Trophoblast cell (in vitro differentiated cells and primary cell): ENCODE data around the gene PRICKLE1.

Experiments used
- DNase-seq, 2 donors: peaks; one replicate each; pipeline ENCODE4 v3.0.0-alpha.2; 2016
- H2AFZ ChIP-seq: 2 replicates; pipeline ENCODE4 v1.6.1; 2013; ENCODE audit warnings: low read length, moderate library complexity, mild to moderate bottlenecking; ENCODE audit not compliant: insufficient read depth, poor library complexity
- H2AK5ac ChIP-seq: 2 replicates; pipeline ENCODE4 v1.6.1; 2013; ENCODE audit warnings: mild to moderate bottlenecking, low read length
- H2BK120ac ChIP-seq: 2 replicates; pipeline ENCODE4 v1.6.1; 2013; ENCODE audit warnings: low read length, mild to moderate bottlenecking, moderate library complexity; ENCODE audit not compliant: insufficient read depth, poor library complexity
- H2BK12ac ChIP-seq: 2 replicates; pipeline ENCODE4 v1.6.1; 2013; ENCODE audit warnings: mild to moderate bottlenecking, low read length, moderate library complexity
- H2BK5ac ChIP-seq: 2 replicates; pipeline ENCODE4 v1.6.1; 2013; ENCODE audit warnings: low read length, low read depth, moderate library complexity, mild to moderate bottlenecking; ENCODE audit not compliant: poor library complexity
- H3K14ac ChIP-seq: 2 replicates; pipeline ENCODE4 v1.6.1; 2013; ENCODE audit warnings: mild to moderate bottlenecking, low read length
- H3K18ac ChIP-seq: 2 replicates; pipeline ENCODE4 v1.6.1; 2013; ENCODE audit warnings: mild to moderate bottlenecking, low read length
- H3K23ac ChIP-seq: 2 replicates; pipeline ENCODE4 v1.6.1; 2013; ENCODE audit warnings: low read length
- H3K27ac ChIP-seq: 2 replicates; pipeline ENCODE4 v1.5.1; 2013; ENCODE audit warnings: low read depth, mild to moderate bottlenecking, inconsistent platforms, low read length, moderate library complexity
- H3K27me3 ChIP-seq: 2 replicates; pipeline ENCODE4 v1.6.1; 2013; ENCODE audit warnings: inconsistent platforms, mild to moderate bottlenecking, low read length, moderate library complexity; ENCODE audit not compliant: insufficient read depth
- H3K36me3 ChIP-seq, 2 experiments: 1 replicate in 1 of 2; 2 replicates in 1 of 2; pipeline ENCODE4 v1.6.1; 2013; ENCODE audit warnings: low read length in 2 of 2, mild to moderate bottlenecking in 2 of 2, moderate library complexity in 1 of 2; ENCODE audit not compliant: insufficient read depth in 2 of 2, control insufficient read depth in 1 of 2
- H3K4ac ChIP-seq: 2 replicates; pipeline ENCODE4 v1.6.1; 2013; ENCODE audit warnings: low read depth, mild to moderate bottlenecking, low read length, moderate library complexity
- H3K4me1 ChIP-seq, 2 experiments: 1 replicate in 1 of 2; 2 replicates in 1 of 2; pipeline ENCODE4 v1.6.1; 2013; ENCODE audit warnings: low read length in 2 of 2, mild to moderate bottlenecking in 2 of 2, moderate library complexity in 1 of 2; ENCODE audit not compliant: insufficient read depth in 2 of 2, control insufficient read depth in 1 of 2
- H3K4me2 ChIP-seq: 2 replicates; pipeline ENCODE4 v1.6.1; 2013; ENCODE audit warnings: inconsistent platforms, mild to moderate bottlenecking, low read length, moderate library complexity
- H3K4me3 ChIP-seq: 2 replicates; pipeline ENCODE4 v1.5.1; 2013; ENCODE audit warnings: mild to moderate bottlenecking, low read depth, low read length, inconsistent platforms
- H3K79me1 ChIP-seq: one replicate; pipeline ENCODE4 v1.6.1; 2013; ENCODE audit warnings: low read length
- H3K79me2 ChIP-seq: 2 replicates; pipeline ENCODE4 v1.6.1; 2013; ENCODE audit warnings: low read length, mild to moderate bottlenecking; ENCODE audit not compliant: control insufficient read depth, insufficient read depth, poor library complexity
- H3K9ac ChIP-seq: 2 replicates; pipeline ENCODE4 v1.6.1; 2013; ENCODE audit warnings: mild to moderate bottlenecking, low read length
- H3K9me3 ChIP-seq: 2 replicates; pipeline ENCODE4 v1.6.1; 2013; ENCODE audit warnings: low read depth, mild to moderate bottlenecking, control low read depth, inconsistent platforms, low read length; ENCODE audit not compliant: insufficient read depth
- H4K12ac ChIP-seq: 2 replicates; pipeline ENCODE4 v1.6.1; 2013; ENCODE audit warnings: low read depth, mild to moderate bottlenecking, low read length, moderate library complexity
- H4K8ac ChIP-seq: 2 replicates; pipeline ENCODE4 v1.6.1; 2013; ENCODE audit warnings: low read depth, mild to moderate bottlenecking, low read length, moderate library complexity
- H4K91ac ChIP-seq: one replicate; pipeline ENCODE4 v1.6.1; 2013; ENCODE audit warnings: low read depth, mild to moderate bottlenecking, low read length, moderate library complexity
- WGBS: extraction: QIAGEN DNeasy Blood & Tissue Kit; methylation state at CpG from one replicate; pipeline ENCODE4 v1.1.7; 2013; ENCODE audit warnings: missing lambda C conversion rate; ENCODE audit not compliant: insufficient read length, insufficient coverage; ENCODE audit errors: extremely low coverage; 5-methylcytosine and 5-hydroxymethylcytosine counted together

PRICKLE1 gene

DNA sequence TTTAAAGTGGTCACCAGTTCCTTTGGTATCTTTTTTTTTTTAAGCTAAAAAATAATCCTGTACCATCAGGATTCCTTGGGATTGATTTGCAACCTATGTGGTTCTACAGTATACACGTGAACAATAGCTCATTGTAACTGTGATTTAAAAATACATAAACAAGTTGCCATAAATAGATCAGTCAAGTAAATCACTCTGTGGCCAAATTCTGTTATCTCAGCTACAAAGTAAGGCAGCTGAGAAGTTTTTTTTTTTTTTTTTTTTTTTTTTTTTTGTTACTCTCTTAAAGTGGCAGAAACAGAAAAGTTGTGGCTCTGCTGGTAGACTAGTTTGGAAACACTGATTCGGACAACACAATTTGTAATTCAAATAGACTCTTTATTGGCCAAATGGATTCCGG, 104.5 kb downstream of the PRICKLE1 start:
- no CpG with 5 or more reads among the region's 3 CpGs for WGBS
- Histone ChIP-seq H3K4ac (no peak overlapping the region), H3K79me1 (peaks cover 8% of the 10 kb centered on the region), H2BK12ac (no peak overlapping the region), H3K36me3 (no peaks in the 10 kb centered on the region), H3K9ac (no peak overlapping the region), H3K9me3 (no peaks in the 10 kb centered on the region), H3K4me3 (no peak overlapping the region), H2BK120ac (no peak overlapping the region), H4K12ac (no peak overlapping the region), H4K8ac (no peak overlapping the region), H3K79me2 (peaks cover 8% of the 10 kb centered on the region), H2AFZ (no peak overlapping the region), H4K91ac (no peak overlapping the region), H3K18ac (no peak overlapping the region), H3K14ac (no peak overlapping the region), H3K27me3 (peaks cover 10% of the 10 kb centered on the region), H2BK5ac (no peak overlapping the region), H3K23ac (no peak overlapping the region), H3K4me1 (peaks cover 0 to 3% of the 10 kb centered on the region in 2 experiments), H3K4me2 (no peak overlapping the region), H3K27ac (no peak overlapping the region), H2AK5ac (no peak overlapping the region)
- DNase-seq, result no peak

DNA sequence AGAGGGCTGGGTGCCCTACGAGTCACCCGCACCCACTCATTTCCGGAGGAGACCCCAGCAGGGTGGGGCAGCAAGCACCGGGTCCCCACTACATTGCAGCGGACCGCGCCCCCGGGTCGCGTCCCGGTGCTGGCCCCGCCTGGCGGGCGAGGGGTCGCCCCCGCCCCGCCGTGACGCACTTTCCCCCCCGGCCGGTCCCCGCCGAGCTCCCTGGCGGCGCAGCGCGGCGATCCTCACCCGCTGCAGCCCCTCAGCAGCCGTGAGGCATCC, 106.1 kb downstream of the PRICKLE1 start:
- Histone ChIP-seq H3K4me2 (peak overlapping the region; percentile 97), H2BK120ac (peak overlapping the region; percentile 85), H2BK5ac (peak overlapping the region; percentile 28), H2AK5ac (no peak overlapping the region), H3K23ac (no peak overlapping the region), H4K91ac (peak overlapping the region; percentile 63), H3K79me1 (peaks cover 8% of the 10 kb centered on the region), H4K12ac (peak overlapping the region; percentile 65), H3K9me3 (no peaks in the 10 kb centered on the region), H3K4me1 (peaks cover 0 to 3% of the 10 kb centered on the region in 2 experiments), H3K27me3 (peaks cover 10% of the 10 kb centered on the region), H3K4me3 (peak overlapping the region; percentile 80), H3K4ac (peak overlapping the region; percentile 64), H3K27ac (peak overlapping the region; percentile 60), H3K14ac (peak overlapping the region; percentile 67), H3K9ac (peak overlapping the region; percentile 84), H3K79me2 (peaks cover 8% of the 10 kb centered on the region), H2BK12ac (peak overlapping the region; percentile 59), H3K18ac (peak overlapping the region; percentile 83), H2AFZ (peak overlapping the region; percentile 67), H4K8ac (peak overlapping the region; percentile 87), H3K36me3 (no peaks in the 10 kb centered on the region)
- WGBS, result no CpG with 5 or more reads among the region's 30 CpGs
- DNase-seq, result no peak

DNA sequence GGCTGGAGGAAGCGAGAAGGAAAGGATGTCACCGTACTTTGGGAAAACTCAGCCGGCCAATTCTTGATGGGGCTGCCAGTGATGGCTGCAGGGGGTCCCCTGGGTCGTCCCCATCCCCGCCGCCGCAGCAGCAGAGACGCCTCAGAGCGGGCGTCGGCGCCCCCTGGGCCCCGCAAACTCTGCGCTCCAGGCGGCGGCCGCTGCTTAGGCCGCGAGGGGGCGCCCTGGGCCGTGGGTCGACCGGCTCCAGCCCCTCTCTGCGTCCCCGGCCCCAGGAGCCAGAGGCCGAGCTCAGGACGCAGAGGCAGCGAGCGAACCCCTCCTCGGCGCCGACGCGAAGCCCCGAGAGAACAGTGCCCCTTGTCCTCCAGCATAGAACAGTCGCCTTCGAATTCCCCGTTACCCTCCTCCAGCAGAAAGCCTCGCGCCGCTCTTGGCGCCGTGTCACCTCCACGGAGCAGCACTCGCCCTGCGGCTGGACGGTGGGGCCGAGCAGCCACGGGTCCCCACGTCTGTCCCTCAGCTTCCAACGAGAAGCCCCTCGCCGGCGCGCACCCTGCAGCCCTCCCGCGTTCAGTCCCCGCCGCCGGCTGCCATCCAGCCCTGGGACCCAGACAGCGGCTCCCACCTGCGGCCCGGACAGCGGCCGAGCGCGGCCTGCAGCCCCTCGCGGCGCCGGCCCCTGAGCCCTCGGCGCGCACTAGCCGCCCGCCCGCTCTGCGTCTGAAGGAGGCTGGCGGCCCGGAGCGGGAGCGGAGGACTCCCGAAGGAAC, 106.6 kb downstream of the PRICKLE1 start:
- peak overlapping the region; percentile 6 for H2BK12ac ChIP-seq
- peak overlapping the region; percentile 63 for H4K91ac ChIP-seq
- H3K4me3 ChIP-seq, result peak overlapping the region; percentile 80
- no peak overlapping the region for H2AK5ac ChIP-seq
- peak overlapping the region; percentile 67 for H2AFZ ChIP-seq
- peak overlapping the region; percentile 83 for H3K18ac ChIP-seq
- WGBS, result no CpG with 5 or more reads among the region's 83 CpGs
- H3K9me3 ChIP-seq, result no peaks in the 10 kb centered on the region
- peak overlapping the region; percentile 84 for H3K9ac ChIP-seq
- peak overlapping the region; percentile 60 for H3K27ac ChIP-seq
- DNase-seq, result peak in 1 of 2 donors; percentile 64
- H4K12ac ChIP-seq, result peak overlapping the region; percentile 65
- H3K14ac ChIP-seq, result peak overlapping the region; percentile 67
- H3K4ac ChIP-seq, result peak overlapping the region; percentile 44
- peaks cover 8% of the 10 kb centered on the region for H3K79me1 ChIP-seq
- peak overlapping the region; percentile 6 for H2BK5ac ChIP-seq
- no peak overlapping the region for H3K23ac ChIP-seq
- no peaks in the 10 kb centered on the region for H3K36me3 ChIP-seq
- peak overlapping the region; percentile 97 for H3K4me2 ChIP-seq
- peak overlapping the region; percentile 85 for H2BK120ac ChIP-seq
- peak overlapping the region; percentile 12 for H4K8ac ChIP-seq
- H3K79me2 ChIP-seq, result peaks cover 8% of the 10 kb centered on the region
- peaks cover 0 to 3% of the 10 kb centered on the region in 2 experiments for H3K4me1 ChIP-seq
- H3K27me3 ChIP-seq, result peaks cover 10% of the 10 kb centered on the region

DNA sequence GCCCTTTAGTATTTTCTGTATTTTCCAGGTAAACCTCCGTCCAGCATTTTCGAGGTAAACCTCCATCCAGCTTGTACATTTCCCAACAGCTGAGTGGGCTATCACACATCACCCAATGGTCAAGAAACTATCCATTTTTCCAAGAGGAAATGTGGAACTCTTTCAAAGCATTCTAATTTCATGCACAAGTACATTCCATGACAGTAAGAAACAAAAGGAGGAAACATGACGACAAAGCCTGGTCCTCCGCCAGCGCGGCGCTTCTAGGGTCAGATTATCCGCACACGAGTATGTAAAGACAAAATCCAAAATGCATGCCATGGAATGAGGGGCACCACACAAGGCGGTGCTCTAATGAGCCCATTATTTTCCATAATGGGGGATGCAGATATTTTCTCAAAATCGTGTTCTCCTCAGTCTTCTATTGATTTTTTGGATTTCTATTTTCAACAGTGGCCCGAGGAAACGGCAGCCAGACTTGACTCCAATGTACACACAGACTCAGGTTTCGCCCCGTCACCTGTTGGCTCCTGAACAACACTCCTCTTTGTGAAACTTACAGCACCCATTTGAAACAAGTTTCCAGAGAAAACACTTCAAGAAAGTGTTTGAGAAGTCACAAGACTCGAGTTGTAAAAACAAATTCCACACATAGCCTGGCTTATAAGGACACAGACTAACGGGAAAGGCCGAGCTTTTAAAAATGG, 107.4 kb downstream of the PRICKLE1 start:
- Histone ChIP-seq H3K9ac (no peak overlapping the region), H3K4me1 (peaks cover 0 to 3% of the 10 kb centered on the region in 2 experiments), H4K12ac (no peak overlapping the region), H2AFZ (peak overlapping the region; percentile 62), H3K14ac (no peak overlapping the region), H3K27ac (no peak overlapping the region), H3K9me3 (no peaks in the 10 kb centered on the region), H4K91ac (no peak overlapping the region), H3K27me3 (peaks cover 10% of the 10 kb centered on the region), H3K23ac (no peak overlapping the region), H3K18ac (no peak overlapping the region), H3K79me2 (peaks cover 8% of the 10 kb centered on the region), H2BK5ac (no peak overlapping the region), H3K4ac (no peak overlapping the region), H2AK5ac (no peak overlapping the region), H2BK12ac (no peak overlapping the region), H3K4me2 (peak overlapping the region; percentile 97), H3K36me3 (no peaks in the 10 kb centered on the region), H3K79me1 (peaks cover 8% of the 10 kb centered on the region), H2BK120ac (no peak overlapping the region), H4K8ac (no peak overlapping the region), H3K4me3 (peak overlapping the region; percentile 46)
- peak in 1 of 2 donors; percentile 12 for DNase-seq
- WGBS, result no CpG with 5 or more reads among the region's 18 CpGs
